Esophagus muscularis mucosa (tissue), 4 donors: ENCODE data around the gene PTPN7.

Source experiments
- EP300 ChIP-seq: sonication (generic); formaldehyde crosslinking; IDR thresholded peaks from one replicate; pipeline ENCODE4 v1.6.1; 2017; ENCODE audit warnings: antibody characterized with exemption
- POLR2A ChIP-seq: fragments of 450-650 bp; IDR thresholded peaks from one replicate; pipeline ENCODE4 v1.6.1; 2017; ENCODE audit warnings: antibody characterized with exemption, moderate library complexity, mild to moderate bottlenecking, low read depth
- TF ChIP-seq, protein P1 (sequence below), 3 experiments: fragments of 200-600 bp in 2 of 3; fragments of 450-650 bp in 1 of 3; sonication (generic) in 2 of 3; IDR thresholded peaks; one replicate each; pipeline ENCODE4 v1.5.1; 2017 to 2019; ENCODE audit warnings: antibody characterized with exemption in 3 of 3, mild to moderate bottlenecking in 2 of 3, moderate library complexity in 1 of 3

GRCh38 chr1:202182040-202182877 lies 21.9 kb upstream of the PTPN7 start:
- TF ChIP-seq EP300 (no peak), POLR2A (no peak)
- TF ChIP-seq, protein P1, sequence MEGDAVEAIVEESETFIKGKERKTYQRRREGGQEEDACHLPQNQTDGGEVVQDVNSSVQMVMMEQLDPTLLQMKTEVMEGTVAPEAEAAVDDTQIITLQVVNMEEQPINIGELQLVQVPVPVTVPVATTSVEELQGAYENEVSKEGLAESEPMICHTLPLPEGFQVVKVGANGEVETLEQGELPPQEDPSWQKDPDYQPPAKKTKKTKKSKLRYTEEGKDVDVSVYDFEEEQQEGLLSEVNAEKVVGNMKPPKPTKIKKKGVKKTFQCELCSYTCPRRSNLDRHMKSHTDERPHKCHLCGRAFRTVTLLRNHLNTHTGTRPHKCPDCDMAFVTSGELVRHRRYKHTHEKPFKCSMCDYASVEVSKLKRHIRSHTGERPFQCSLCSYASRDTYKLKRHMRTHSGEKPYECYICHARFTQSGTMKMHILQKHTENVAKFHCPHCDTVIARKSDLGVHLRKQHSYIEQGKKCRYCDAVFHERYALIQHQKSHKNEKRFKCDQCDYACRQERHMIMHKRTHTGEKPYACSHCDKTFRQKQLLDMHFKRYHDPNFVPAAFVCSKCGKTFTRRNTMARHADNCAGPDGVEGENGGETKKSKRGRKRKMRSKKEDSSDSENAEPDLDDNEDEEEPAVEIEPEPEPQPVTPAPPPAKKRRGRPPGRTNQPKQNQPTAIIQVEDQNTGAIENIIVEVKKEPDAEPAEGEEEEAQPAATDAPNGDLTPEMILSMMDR (IDR thresholded peaks at IDR 0.05) = no peak
